WTC11 (cell line): Measurements from ENCODE around the gene YIF1B. TPM values are rescaled to one million over a fixed set of nuclear protein-coding genes. Genes with fewer than 3 reads are reported as not detected.
A peak's percentile ranks its signal among the peaks of the same experiment; 100 is the strongest.

Source experiments
- ATAC-seq: fragments of 200-7000 bp; cut with Tn5 transposase; 2 replicates; pipeline ENCODE4 v1.10.0; 2021; ENCODE audit warnings: mild to moderate bottlenecking, moderate library complexity
- CTCF ChIA-PET: fragments of 300-600 bp; sonication (Branson Sonifier 250); formaldehyde crosslinking; loops from one replicate; lab custom pipeline; 2021; ENCODE audit warnings: antibody characterized with exemption; lab: Charles Lee
- POLR2A ChIA-PET: fragments of 350-600 bp; sonication (Branson Sonifier 250); formaldehyde crosslinking; loops from one replicate; lab custom pipeline; 2021; ENCODE audit warnings: antibody characterized with exemption; lab: Charles Lee
- DNase-seq: peaks from one replicate; pipeline ENCODE4 v3.0.0; 2021; ENCODE audit warnings: low spot score
- H3K27ac Mint-ChIP-seq: 2 replicates; pipeline ENCODE4 v1.8.0; 2021; ENCODE audit warnings: mixed read lengths
- H3K27me3 Mint-ChIP-seq: 2 replicates; pipeline ENCODE4 v1.8.0; 2021; ENCODE audit warnings: low read depth, mild to moderate bottlenecking, moderate library complexity, mixed read lengths
- H3K36me3 Mint-ChIP-seq: 2 replicates; pipeline ENCODE4 v1.8.0; 2021; ENCODE audit warnings: mixed read lengths
- H3K4me1 Mint-ChIP-seq: 2 replicates; pipeline ENCODE4 v1.8.0; 2022; ENCODE audit warnings: mixed read lengths
- H3K4me3 Mint-ChIP-seq: 2 replicates; pipeline ENCODE4 v1.8.0; 2021; ENCODE audit warnings: mild to moderate bottlenecking, moderate library complexity, mixed read lengths
- H3K9me3 Mint-ChIP-seq: 2 replicates; pipeline ENCODE4 v1.8.0; 2021; ENCODE audit warnings: mixed read lengths
- KAT7 ChIP-seq: sonication (generic); formaldehyde crosslinking; IDR thresholded peaks from 2 replicates; pipeline ENCODE4 v1.8.1; 2023; ENCODE audit warnings: missing genetic modification reagents, mild to moderate bottlenecking, borderline replicate concordance
- PRRX2 ChIP-seq: fragments of 250-450 bp; sonication (Bioruptor Pico); IDR thresholded peaks from 2 replicates; pipeline ENCODE4 v1.8.0; 2021; ENCODE audit warnings: mild to moderate bottlenecking
- RORB ChIP-seq: fragments of 250-450 bp; sonication (Bioruptor Pico); IDR thresholded peaks from 2 replicates; pipeline ENCODE4 v1.9.0; 2021; ENCODE audit warnings: mild to moderate bottlenecking
- TCF7 ChIP-seq: sonication (generic); formaldehyde crosslinking; IDR thresholded peaks from 2 replicates; pipeline ENCODE4 v1.8.0; 2022; ENCODE audit warnings: mild to moderate bottlenecking, low read depth, missing genetic modification reagents, moderate library complexity
- ZNF121 ChIP-seq: sonication (generic); formaldehyde crosslinking; IDR thresholded peaks from 2 replicates; pipeline ENCODE4 v1.8.0; 2023; ENCODE audit warnings: missing genetic modification reagents
- ZNF317 ChIP-seq: sonication (generic); formaldehyde crosslinking; IDR thresholded peaks from 2 replicates; pipeline ENCODE4 v1.8.1; 2023; ENCODE audit warnings: low read depth, mild to moderate bottlenecking, moderate library complexity, missing genetic modification reagents, borderline replicate concordance
- ZNF423 ChIP-seq: fragments of 250-450 bp; sonication (Bioruptor Pico); IDR thresholded peaks from 2 replicates; pipeline ENCODE4 v2.1.2; 2022; ENCODE audit warnings: mild to moderate bottlenecking, moderate library complexity
- total RNA-seq: library from RNA; stranded (reverse); gene quantifications from 3 replicates; pipeline ENCODE4 v1.2.3, GENCODE V29; 2021
- TF ChIP-seq, protein P1 (sequence below): sonication (generic); formaldehyde crosslinking; IDR thresholded peaks from 2 replicates; pipeline ENCODE4 v1.8.1; 2023; ENCODE audit warnings: mild to moderate bottlenecking, missing genetic modification reagents
- TF ChIP-seq, protein P2 (sequence below): fragments of 250-450 bp; sonication (Bioruptor Pico); IDR thresholded peaks from 2 replicates; pipeline ENCODE4 v1.9.0; 2021; ENCODE audit warnings: moderate library complexity, mild to moderate bottlenecking, inconsistent platforms, borderline replicate concordance
- TF ChIP-seq, protein P3 (sequence below): sonication (generic); formaldehyde crosslinking; IDR thresholded peaks from 2 replicates; pipeline ENCODE4 v1.8.1; 2022; ENCODE audit warnings: low read depth, mild to moderate bottlenecking, moderate library complexity, missing genetic modification reagents, borderline replicate concordance
- TF ChIP-seq, protein P4 (sequence below): fragments of 250-450 bp; sonication (Bioruptor Pico); IDR thresholded peaks from 2 replicates; pipeline ENCODE4 v2.1.2; 2022; ENCODE audit warnings: mild to moderate bottlenecking, moderate library complexity

YIF1B gene
- total RNA-seq, 1 experiment from 2014 or later: 83.3 TPM

DNA sequence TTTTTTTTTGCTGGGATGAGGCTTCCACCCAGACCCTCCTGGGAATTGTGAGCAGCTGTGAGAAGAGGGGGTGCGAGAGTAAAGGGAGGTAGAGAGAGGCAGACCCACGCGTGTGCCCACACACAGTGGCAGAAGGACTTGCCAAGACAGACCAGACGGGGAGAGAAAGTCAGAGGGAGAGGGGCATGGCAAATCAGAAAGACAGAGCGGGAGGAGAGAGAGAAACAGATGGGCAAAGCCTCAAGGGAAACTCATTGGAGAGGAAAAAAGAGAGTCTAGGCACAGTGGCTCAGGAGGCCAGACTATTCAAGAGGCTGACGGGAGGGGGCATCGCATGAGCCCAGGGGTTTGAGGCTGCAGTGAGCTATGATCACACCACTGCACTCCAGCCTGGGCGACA, 36.9 kb upstream of the YIF1B start:
- Mint-ChIP-seq H3K4me3 (no peak overlapping the region), H3K9me3 (no peaks in the 10 kb centered on the region), H3K27ac (peak overlapping the region; percentile 24; the same call in 1 of the 2 replicates), H3K36me3 (no peaks in the 10 kb centered on the region), H3K27me3 (peaks cover 30% of the 10 kb centered on the region), H3K4me1 (no peaks in the 10 kb centered on the region)
- ATAC-seq: no peak
- ChIA-PET POLR2A (no interaction called here), CTCF (interaction anchor here (0.8 to 1.5 kb wide), 4 partner anchors 17 to 109 kb away, joined by 3 to 4 read pairs (median 3); partner anchors contain the start of genes CATSPERG, KCNK6 and PSMD8)
- no peak for DNase-seq
- TF ChIP-seq TCF7 (CRISPR knock-in tag) (no peak), PRRX2 (CRISPR knock-in tag) (no peak), ZNF317 (CRISPR knock-in tag) (no peak), RORB (CRISPR knock-in tag) (no peak)

DNA sequence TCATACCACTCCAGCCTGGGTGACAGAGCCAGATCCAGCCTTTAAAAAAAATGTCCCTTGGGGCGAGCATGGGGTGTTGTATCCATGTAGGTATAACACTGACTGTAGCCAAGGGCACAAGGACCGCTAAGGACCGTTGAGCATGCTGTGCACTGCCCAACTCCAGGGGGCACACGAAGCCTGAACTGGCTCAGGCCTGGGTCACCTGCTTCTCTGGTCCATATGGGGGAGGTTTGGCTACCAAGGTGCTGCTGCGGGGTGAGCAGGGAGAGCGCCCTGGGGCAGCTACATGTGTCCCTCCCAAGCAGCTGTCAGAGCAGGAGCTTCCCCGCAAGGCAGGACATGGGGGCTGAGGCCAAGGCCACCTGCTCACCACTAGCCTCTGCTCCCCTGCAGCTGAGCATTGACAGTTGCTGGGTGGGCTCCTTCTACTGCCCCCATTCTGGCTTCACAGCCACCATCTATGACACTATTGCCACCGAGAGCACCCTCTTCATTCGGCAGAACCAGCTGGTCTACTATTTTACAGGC, 36.2 kb upstream of the YIF1B start:
- no peak overlapping the region for H3K4me3 Mint-ChIP-seq
- TF ChIP-seq KAT7 (no peak), ZNF423 (no peak)
- TF ChIP-seq, protein P1, sequence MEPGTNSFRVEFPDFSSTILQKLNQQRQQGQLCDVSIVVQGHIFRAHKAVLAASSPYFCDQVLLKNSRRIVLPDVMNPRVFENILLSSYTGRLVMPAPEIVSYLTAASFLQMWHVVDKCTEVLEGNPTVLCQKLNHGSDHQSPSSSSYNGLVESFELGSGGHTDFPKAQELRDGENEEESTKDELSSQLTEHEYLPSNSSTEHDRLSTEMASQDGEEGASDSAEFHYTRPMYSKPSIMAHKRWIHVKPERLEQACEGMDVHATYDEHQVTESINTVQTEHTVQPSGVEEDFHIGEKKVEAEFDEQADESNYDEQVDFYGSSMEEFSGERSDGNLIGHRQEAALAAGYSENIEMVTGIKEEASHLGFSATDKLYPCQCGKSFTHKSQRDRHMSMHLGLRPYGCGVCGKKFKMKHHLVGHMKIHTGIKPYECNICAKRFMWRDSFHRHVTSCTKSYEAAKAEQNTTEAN (CRISPR knock-in tag): no peak
- TF ChIP-seq, all 79 proteins: peak for 0
- Mint-ChIP-seq H3K27ac (no peak overlapping the region), H3K27me3 (peaks cover 23% of the 10 kb centered on the region), H3K9me3 (no peaks in the 10 kb centered on the region), H3K36me3 (no peaks in the 10 kb centered on the region), H3K4me1 (no peaks in the 10 kb centered on the region)
- ChIA-PET POLR2A (no interaction called here), CTCF (interaction anchor here (0.7 to 1.2 kb wide), 8 partner anchors 10 to 210 kb away, joined by 3 to 5 read pairs (median 3); partner anchors contain the start of genes CATSPERG, FAM98C and PSMD8)
- ATAC-seq: peak; percentile 36; the same call in 1 of the 2 replicates
- no peak for DNase-seq

DNA sequence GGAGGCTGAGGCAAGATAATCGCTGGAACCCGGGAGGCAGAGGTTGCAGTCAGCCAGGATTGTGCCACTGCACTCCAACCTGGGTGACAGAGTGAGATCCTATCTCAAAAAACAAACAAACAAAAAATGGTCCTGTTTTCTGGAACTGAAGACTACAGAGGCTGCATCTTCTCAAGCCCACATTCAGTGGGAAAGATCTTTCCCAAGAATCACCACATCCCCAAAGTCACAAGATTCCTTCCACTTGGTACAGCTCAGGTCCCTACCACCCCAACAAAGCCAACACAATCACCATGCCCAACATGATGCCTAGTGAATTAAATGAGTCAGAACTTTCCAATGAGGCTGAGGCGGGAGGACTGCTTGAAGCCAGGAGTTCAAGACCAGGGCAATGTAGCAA, 35.1 kb upstream of the YIF1B start:
- POLR2A ChIA-PET: no interaction called here
- TF ChIP-seq, protein P2, sequence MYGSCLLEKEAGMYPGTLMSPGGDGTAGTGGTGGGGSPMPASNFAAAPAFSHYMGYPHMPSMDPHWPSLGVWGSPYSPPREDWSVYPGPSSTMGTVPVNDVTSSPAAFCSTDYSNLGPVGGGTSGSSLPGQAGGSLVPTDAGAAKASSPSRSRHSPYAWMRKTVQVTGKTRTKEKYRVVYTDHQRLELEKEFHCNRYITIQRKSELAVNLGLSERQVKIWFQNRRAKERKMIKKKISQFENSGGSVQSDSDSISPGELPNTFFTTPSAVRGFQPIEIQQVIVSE: no peak
- TF ChIP-seq ZNF121 (CRISPR knock-in tag): 0 out of 2 replicates have a peak, but pooled peaks have one; percentile 11
- TF ChIP-seq, protein P3, sequence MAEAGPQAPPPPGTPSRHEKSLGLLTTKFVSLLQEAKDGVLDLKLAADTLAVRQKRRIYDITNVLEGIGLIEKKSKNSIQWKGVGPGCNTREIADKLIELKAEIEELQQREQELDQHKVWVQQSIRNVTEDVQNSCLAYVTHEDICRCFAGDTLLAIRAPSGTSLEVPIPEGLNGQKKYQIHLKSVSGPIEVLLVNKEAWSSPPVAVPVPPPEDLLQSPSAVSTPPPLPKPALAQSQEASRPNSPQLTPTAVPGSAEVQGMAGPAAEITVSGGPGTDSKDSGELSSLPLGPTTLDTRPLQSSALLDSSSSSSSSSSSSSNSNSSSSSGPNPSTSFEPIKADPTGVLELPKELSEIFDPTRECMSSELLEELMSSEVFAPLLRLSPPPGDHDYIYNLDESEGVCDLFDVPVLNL: no peak
- DNase-seq (no peak), ATAC-seq (no peak)
- no peak overlapping the region for H3K4me3 Mint-ChIP-seq
- no peak overlapping the region for H3K27ac Mint-ChIP-seq
- H3K27me3 Mint-ChIP-seq: peaks cover 13% of the 10 kb centered on the region
- no peaks in the 10 kb centered on the region for H3K9me3 Mint-ChIP-seq
- CTCF ChIA-PET: interaction anchor here (0.7 to 1.0 kb wide), 4 partner anchors 11 to 209 kb away, joined by 3 to 5 read pairs (median 4); partner anchors contain the start of genes FAM98C and PSMD8
- no peaks in the 10 kb centered on the region for H3K4me1 Mint-ChIP-seq
- no peaks in the 10 kb centered on the region for H3K36me3 Mint-ChIP-seq

DNA sequence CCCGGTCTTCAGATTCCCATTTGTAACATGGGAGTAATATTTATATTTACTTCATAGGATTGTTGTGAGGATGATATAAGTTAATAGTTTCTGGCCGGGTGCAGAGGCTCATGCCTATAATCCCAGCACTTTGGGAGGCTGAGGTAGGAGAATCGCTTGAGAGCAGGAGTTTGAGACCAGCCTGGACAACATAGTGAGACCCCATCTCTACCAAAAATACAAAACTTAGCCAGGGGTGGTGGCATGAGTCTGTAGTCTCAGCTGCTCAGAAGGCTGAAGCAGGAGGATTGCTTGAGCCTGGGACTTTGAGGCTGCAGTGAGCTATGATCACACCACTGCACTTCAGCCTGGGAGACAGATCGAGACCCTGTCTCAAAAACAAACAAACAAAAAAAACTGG, 31.1 kb upstream of the YIF1B start:
- Mint-ChIP-seq H3K36me3 (no peaks in the 10 kb centered on the region), H3K4me3 (no peak overlapping the region)
- no peak for DNase-seq
- POLR2A ChIA-PET: no interaction called here
- TF ChIP-seq, protein P4, sequence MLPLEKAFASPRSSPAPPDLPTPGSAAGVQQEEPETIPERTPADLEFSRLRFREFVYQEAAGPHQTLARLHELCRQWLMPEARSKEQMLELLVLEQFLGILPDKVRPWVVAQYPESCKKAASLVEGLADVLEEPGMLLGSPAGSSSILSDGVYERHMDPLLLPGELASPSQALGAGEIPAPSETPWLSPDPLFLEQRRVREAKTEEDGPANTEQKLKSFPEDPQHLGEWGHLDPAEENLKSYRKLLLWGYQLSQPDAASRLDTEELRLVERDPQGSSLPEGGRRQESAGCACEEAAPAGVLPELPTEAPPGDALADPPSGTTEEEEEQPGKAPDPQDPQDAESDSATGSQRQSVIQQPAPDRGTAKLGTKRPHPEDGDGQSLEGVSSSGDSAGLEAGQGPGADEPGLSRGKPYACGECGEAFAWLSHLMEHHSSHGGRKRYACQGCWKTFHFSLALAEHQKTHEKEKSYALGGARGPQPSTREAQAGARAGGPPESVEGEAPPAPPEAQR (CRISPR knock-in tag): no peak
- TF ChIP-seq, all 79 proteins: peak for 0
- Mint-ChIP-seq H3K27me3 (peaks cover 6% of the 10 kb centered on the region), H3K27ac (no peak overlapping the region), H3K9me3 (no peaks in the 10 kb centered on the region), H3K4me1 (peaks cover 3% of the 10 kb centered on the region; the same call in 1 of the 2 replicates)
- CTCF ChIA-PET: interaction anchor here (0.8 to 1.6 kb wide), 2 partner anchors 27 to 249 kb away, joined by 3 to 5 read pairs; partner anchors contain the start of gene PSMD8
- ATAC-seq: no peak
